SIG-M5 treated with dmso at 0.1 percent for 504 hours (cell line): ENCODE data around the gene EEF1AKMT3.
A peak's percentile ranks its signal among the peaks of the same experiment; 100 is the strongest.

Experiments used
- DNase-seq: peaks from one replicate; lab custom pipeline; 2025; ENCODE audit not compliant: unreplicated experiment; lab: John Stamatoyannopoulos, UW

The EEF1AKMT3 gene

GRCh38 chr12:57750561-57751431 is 21.6 kb upstream of the EEF1AKMT3 start:
- DNase-seq = no peak

GRCh38 chr12:57751432-57751787 is 21.0 kb upstream of the EEF1AKMT3 start:
- DNase-seq = no peak

- peak; percentile 100 for DNase-seq
Measured at GRCh38 chr12:57751788-57752667, 20.4 kb upstream of the EEF1AKMT3 start, which contains the start of gene CDK4. TSS of gene CDK4 (minus strand) at chr12:57752310. CDS start at chr12:57751717, 593 bp downstream.

- DNase-seq = no peak
Measured at GRCh38 chr12:57752668-57753000, 19.8 kb upstream of the EEF1AKMT3 start.

- DNase-seq = no peak
Measured at GRCh38 chr12:57753756-57754337, 18.6 kb upstream of the EEF1AKMT3 start.

- DNase-seq = peak; percentile 78
Measured at GRCh38 chr12:57754411-57755193, 17.8 kb upstream of the EEF1AKMT3 start, which contains the start of gene MARCHF9. TSS of gene MARCHF9 (plus strand) at chr12:57755103. CDS start at chr12:57755529, 426 bp downstream.

GRCh38 chr12:57755194-57755453 is 17.3 kb upstream of the EEF1AKMT3 start:
- DNase-seq = no peak

GRCh38 chr12:57755454-57756372 is 16.7 kb upstream of the EEF1AKMT3 start:
- DNase-seq = peak; percentile 29

- DNase-seq = peak; percentile 72
Measured at GRCh38 chr12:57756406-57757341, 15.7 kb upstream of the EEF1AKMT3 start.

GRCh38 chr12:57757771-57758170 is 14.6 kb upstream of the EEF1AKMT3 start:
- DNase-seq = no peak

GRCh38 chr12:57758552-57759359 is 13.7 kb upstream of the EEF1AKMT3 start:
- DNase-seq = no peak

- DNase-seq = peak; percentile 58
Measured at GRCh38 chr12:57759360-57759980, 12.9 kb upstream of the EEF1AKMT3 start.

- no peak for DNase-seq
Measured at GRCh38 chr12:57760347-57760982, 11.9 kb upstream of the EEF1AKMT3 start.

GRCh38 chr12:57761391-57761998 is 10.9 kb upstream of the EEF1AKMT3 start:
- DNase-seq = no peak

- DNase-seq = no peak
Measured at GRCh38 chr12:57762463-57762862, 10.0 kb upstream of the EEF1AKMT3 start.

GRCh38 chr12:57763881-57764661 is 8.3 kb upstream of the EEF1AKMT3 start:
- DNase-seq = no peak
